ENCODE measurements around the gene KCNK1.

DNA sequence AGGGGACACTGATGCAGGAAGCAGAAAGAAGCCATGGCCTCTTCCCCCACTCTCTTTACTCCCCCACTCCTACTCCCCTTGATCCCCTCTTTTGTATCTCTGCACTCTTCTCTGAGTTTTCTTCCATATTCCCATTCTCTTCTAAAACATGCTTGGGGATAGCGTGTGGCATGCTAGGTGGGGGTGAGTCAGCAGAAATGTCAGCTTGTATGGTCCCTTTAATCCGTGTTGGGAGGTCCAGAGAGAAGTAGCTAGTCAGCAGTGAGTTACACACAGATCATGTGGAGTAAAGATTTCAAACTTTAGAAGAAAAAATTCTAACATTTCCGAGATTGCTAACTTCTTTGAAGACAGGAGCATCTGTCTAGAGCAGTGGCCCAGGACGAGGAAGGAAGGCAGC is 4.0 kb upstream of the KCNK1 start:
- TF ChIP-seq POLR2A (IDR thresholded peaks at IDR 0.05; ENCODE audit: low read length): no peak
- no peak for TF ChIP-seq GATA1 (IDR thresholded peaks at IDR 0.05; ENCODE audit: low read depth, low read length)
